Choroid plexus epithelial cell (primary cell): ENCODE measurements around the gene TPPP2.

ENCODE experiments used
- DNase-seq: peaks from one replicate; pipeline ENCODE4 v3.0.0-alpha.2; 2010; ENCODE audit warnings: low read depth
- H3K4me3 ChIP-seq: 2 replicates; pipeline ENCODE4 v1.5.1; 2011; ENCODE audit warnings: low read depth, mild to moderate bottlenecking, control low read depth, low read length, moderate library complexity
- TF ChIP-seq, protein P1 (sequence below): conservative IDR thresholded peaks from 2 replicates; pipeline ENCODE4 v1.5.1; 2011; ENCODE audit warnings: low read depth, mild to moderate bottlenecking, control low read depth, inconsistent platforms, low read length, moderate library complexity

Gene TPPP2

GRCh38 chr14:21053184-21054122, 23.4 kb downstream of the TPPP2 start:
- no peak for DNase-seq
- no peak overlapping the region for H3K4me3 ChIP-seq
- TF ChIP-seq, protein P1, sequence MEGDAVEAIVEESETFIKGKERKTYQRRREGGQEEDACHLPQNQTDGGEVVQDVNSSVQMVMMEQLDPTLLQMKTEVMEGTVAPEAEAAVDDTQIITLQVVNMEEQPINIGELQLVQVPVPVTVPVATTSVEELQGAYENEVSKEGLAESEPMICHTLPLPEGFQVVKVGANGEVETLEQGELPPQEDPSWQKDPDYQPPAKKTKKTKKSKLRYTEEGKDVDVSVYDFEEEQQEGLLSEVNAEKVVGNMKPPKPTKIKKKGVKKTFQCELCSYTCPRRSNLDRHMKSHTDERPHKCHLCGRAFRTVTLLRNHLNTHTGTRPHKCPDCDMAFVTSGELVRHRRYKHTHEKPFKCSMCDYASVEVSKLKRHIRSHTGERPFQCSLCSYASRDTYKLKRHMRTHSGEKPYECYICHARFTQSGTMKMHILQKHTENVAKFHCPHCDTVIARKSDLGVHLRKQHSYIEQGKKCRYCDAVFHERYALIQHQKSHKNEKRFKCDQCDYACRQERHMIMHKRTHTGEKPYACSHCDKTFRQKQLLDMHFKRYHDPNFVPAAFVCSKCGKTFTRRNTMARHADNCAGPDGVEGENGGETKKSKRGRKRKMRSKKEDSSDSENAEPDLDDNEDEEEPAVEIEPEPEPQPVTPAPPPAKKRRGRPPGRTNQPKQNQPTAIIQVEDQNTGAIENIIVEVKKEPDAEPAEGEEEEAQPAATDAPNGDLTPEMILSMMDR, result no peak

DNA sequence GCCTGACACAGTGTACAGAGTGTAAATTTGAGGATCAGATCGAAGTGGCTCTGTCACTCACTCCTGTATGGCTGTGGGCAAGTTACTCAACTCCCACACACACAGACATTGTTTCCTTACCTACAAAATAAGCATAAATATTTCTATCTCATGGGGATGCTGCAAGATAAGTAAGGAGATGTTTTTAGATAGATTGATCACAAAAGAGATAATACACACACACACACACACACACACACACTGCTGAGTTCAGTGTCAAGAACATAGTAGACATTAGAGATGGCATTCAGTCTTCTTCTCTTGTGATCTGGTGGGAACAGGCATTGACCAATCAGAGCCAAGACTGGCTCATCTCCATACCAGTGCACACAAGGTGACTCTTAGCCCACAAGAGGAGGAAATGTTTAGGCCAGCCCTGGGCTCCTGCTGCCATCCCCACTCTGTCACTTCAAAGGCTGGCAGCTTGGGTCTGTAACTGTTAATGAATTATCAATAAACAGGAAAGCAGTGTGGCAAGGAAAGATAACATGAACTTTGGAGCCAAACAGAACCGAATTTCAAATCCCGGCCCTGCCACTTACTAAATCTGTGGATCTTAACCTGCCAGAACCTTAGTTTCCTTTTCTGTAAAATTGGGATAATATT, 24.2 kb downstream of the TPPP2 start:
- TF ChIP-seq, protein P1, result no peak
- H3K4me3 ChIP-seq, result no peak overlapping the region
- DNase-seq, result no peak

GRCh38 chr14:21054768-21055145, 24.7 kb downstream of the TPPP2 start:
- no peak for DNase-seq
- TF ChIP-seq, protein P1, result no peak
- no peak overlapping the region for H3K4me3 ChIP-seq

DNA sequence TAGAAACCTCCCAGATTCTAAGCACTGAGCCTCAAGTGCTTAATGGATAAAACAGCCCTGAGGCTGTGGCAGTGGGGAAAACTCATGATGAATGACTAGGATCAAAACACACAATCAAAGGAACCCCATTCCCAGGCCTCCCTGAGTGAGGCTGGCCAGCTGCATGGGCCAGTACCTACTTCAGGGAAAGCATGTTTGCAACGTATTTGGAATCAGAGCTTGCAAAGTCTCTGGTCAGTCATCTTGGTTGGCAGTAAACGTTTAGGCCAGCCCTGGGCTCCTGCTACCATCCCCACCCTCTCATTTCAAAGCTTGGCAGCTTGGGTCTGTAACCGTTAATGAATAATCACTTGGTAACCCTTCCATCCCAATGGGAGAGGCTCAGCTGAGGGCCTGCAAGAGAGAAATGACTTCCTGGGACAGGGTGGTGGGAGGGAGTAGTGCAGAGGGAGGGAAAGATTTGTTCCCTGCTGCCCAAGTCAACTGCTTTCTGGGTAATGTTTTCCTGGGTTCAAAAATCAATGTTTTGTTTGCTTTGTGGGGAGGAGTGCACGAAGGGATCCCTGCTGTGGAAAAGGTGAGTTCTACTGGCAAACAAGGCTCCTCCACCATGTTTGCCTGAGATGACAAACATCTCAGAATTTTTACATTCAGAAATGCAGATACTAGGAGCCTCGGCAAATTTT, 25.6 kb downstream of the TPPP2 start:
- TF ChIP-seq, protein P1, result no peak
- DNase-seq, result no peak
- no peak overlapping the region for H3K4me3 ChIP-seq

DNA sequence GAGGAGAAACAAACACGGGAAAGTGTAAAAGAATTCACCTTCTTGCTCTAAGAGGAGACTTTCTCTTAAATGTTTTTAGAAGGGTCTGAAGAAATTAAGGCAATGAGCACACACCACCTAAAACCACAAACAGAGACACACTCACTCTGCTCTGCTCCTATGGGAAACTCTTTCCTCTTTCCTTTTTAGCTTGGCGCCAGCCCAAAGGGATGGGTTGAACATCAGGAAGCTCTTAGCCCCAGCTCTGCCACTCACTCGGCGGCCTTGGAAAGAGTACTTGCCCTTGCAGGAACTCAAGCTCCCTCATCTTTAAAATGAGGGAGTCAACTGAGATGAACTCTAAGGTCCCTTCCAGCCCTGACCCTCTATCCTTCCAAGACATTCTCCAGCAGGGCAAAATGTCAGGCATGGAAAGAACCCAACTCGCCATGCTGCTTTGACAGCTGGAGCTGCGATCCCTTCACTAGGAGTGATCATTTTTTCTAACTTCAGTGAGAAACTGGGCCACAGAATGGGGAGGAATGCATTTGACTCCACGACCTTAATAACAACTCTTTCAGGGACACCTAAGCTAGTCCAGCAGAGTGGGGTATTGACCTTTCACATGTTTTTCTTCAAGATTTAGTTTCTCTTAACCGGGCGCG, 26.6 kb downstream of the TPPP2 start:
- TF ChIP-seq, protein P1, result no peak
- H3K4me3 ChIP-seq, result no peak overlapping the region
- no peak for DNase-seq

DNA sequence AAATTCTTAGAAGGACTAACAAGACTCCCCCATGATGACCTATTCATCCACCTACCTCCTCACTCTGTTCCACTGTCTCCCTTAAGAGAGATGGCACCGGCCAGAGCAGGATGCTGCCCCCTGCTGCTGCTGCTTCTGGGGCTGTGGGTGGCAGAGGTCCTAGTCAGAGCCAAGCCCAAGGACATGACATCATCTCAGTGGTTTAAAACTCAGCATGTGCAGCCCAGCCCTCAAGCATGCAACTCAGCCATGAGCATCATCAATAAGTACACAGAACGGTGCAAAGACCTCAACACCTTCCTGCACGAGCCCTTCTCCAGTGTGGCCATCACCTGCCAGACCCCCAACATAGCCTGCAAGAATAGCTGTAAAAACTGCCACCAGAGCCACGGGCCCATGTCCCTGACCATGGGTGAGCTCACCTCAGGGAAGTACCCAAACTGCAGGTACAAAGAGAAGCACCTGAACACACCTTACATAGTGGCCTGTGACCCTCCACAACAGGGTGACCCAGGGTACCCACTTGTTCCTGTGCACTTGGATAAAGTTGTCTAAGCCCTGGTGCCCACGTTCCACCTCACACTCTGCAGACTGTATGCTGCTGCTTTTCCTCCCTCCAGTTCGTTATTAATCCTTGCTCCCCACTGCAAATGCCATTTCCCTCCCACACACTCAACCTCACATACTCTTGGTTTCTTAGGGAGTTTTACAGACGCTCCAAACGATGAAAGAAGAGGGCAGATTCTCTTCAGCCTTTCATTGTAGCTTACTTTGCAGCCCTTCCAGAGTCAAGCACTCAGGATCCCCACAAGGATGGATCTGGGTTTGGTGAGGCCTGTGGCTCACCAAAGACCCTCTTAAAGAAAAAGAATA, 28.0 kb downstream of the TPPP2 start, which contains the start of gene RNASE8:
RNASE8 (plus strand) TSS at position 20 of the 873 bp plus-strand sequence; CDS start at position 91, 71 bp downstream.
- H3K4me3 ChIP-seq, result no peak within 1 kb of the TSS
- peak; percentile 35 for DNase-seq
- TF ChIP-seq, protein P1, result peak; percentile 36
